ENCODE measurements around the gene NPC2.

Gene NPC2

DNA sequence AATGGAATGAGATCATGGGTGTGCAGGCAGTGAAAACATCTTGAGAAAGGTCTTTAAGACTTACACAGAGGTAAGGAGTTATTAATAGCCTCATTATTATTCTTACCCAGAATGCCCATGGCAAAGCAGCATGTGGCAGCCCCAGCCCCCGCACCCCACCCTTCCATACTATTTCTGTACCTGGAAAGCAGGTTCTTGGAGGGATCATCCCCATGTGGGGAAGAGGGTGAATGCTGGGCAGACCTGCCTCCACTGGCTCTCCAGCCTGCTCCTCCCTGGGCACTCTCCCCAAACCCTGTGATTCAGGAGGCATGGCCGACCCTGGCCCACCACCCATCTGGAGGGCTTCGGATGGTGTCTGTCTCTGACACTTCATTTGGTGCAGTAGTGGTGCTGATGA is 28.3 kb downstream of the NPC2 start:
- TF ChIP-seq, protein P1, sequence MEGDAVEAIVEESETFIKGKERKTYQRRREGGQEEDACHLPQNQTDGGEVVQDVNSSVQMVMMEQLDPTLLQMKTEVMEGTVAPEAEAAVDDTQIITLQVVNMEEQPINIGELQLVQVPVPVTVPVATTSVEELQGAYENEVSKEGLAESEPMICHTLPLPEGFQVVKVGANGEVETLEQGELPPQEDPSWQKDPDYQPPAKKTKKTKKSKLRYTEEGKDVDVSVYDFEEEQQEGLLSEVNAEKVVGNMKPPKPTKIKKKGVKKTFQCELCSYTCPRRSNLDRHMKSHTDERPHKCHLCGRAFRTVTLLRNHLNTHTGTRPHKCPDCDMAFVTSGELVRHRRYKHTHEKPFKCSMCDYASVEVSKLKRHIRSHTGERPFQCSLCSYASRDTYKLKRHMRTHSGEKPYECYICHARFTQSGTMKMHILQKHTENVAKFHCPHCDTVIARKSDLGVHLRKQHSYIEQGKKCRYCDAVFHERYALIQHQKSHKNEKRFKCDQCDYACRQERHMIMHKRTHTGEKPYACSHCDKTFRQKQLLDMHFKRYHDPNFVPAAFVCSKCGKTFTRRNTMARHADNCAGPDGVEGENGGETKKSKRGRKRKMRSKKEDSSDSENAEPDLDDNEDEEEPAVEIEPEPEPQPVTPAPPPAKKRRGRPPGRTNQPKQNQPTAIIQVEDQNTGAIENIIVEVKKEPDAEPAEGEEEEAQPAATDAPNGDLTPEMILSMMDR (IDR thresholded peaks at IDR 0.05) = no peak
- Histone ChIP-seq H3K27me3 (peaks cover 10% of the 10 kb centered on the region), H3K4me1 (ENCODE audit: control insufficient read depth in 1 of 2, insufficient read depth in 1 of 2, low read depth in 1 of 2, low read length in 1 of 2) (no peaks in the 10 kb centered on the region), H3K27ac (no peak overlapping the region), H3K4me3 (ENCODE audit: low read depth in 1 of 2, low read length in 1 of 2) (no peak overlapping the region), H3K36me3 (no peaks in the 10 kb centered on the region), H3K9me3 (no peaks in the 10 kb centered on the region)

DNA sequence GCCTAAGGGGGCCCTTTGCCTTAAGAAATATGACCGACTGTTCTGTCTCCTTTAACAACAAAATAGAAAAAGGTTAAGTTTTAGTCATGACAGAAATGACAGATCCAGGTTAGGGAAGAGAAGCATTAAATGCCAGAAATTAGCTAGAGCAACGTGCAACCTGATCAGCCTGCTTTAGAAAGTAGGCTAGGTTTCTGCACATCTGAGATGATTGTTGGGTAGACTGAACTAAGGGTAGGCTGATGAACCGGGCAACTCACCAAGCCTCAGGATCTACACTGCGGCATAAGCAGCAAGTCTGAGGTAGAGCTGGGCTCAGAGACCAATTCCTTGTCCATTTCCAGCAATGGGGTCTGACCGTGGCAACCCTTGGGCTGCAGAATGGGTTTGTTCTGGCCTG is 29.4 kb downstream of the NPC2 start:
- H3K27me3 ChIP-seq = peaks cover 10% of the 10 kb centered on the region
- no peaks in the 10 kb centered on the region for H3K36me3 ChIP-seq
- TF ChIP-seq, protein P1 (IDR thresholded peaks at IDR 0.05) = no peak
- no peak overlapping the region for H3K4me3 ChIP-seq (ENCODE audit: low read depth in 1 of 2, low read length in 1 of 2)
- no peaks in the 10 kb centered on the region for H3K4me1 ChIP-seq (ENCODE audit: control insufficient read depth in 1 of 2, insufficient read depth in 1 of 2, low read depth in 1 of 2, low read length in 1 of 2)
- no peaks in the 10 kb centered on the region for H3K9me3 ChIP-seq
- H3K27ac ChIP-seq = no peak overlapping the region

DNA sequence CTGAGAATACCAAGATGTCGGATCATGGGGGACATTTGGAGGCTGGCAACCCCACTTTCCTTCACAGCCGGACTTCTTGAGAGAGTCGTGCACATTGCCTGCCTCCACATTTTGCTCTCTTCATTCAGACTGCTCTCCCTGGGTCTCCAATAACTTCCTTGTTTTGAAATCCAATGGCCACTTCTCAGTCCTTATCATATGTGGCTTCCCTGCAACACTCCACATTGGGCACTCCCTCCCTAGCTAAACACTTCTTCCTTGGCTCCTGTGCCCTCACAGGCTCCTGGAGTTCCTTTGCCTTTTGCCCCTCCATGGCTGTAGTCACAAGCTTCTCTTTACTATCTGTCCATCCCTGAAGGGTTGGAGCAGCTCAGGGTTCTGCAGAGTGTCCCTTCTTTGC is 30.1 kb downstream of the NPC2 start:
- no peak overlapping the region for H3K27ac ChIP-seq

GRCh38 chr14:74459976-74460375 is 33.1 kb downstream of the NPC2 start:
- H3K4me1 ChIP-seq (ENCODE audit: control insufficient read depth in 1 of 2, insufficient read depth in 1 of 2, low read depth in 1 of 2, low read length in 1 of 2) = no peaks in the 10 kb centered on the region
- H3K27me3 ChIP-seq = peaks cover 10% of the 10 kb centered on the region
- no peak overlapping the region for H3K4me3 ChIP-seq (ENCODE audit: low read depth in 1 of 2, low read length in 1 of 2)
- no peaks in the 10 kb centered on the region for H3K9me3 ChIP-seq
- H3K36me3 ChIP-seq = no peaks in the 10 kb centered on the region
- TF ChIP-seq, protein P1 (IDR thresholded peaks at IDR 0.05) = no peak
- H3K27ac ChIP-seq = no peak overlapping the region

More for the DNA sequence above, 30.1 kb downstream of the NPC2 start:
- Histone ChIP-seq H3K4me1 (ENCODE audit: control insufficient read depth in 1 of 2, insufficient read depth in 1 of 2, low read depth in 1 of 2, low read length in 1 of 2) (no peaks in the 10 kb centered on the region), H3K27me3 (peaks cover 10% of the 10 kb centered on the region), H3K36me3 (no peaks in the 10 kb centered on the region), H3K4me3 (ENCODE audit: low read depth in 1 of 2, low read length in 1 of 2) (no peak overlapping the region), H3K9me3 (no peaks in the 10 kb centered on the region)
- TF ChIP-seq, protein P1 (IDR thresholded peaks at IDR 0.05) = no peak

DNA sequence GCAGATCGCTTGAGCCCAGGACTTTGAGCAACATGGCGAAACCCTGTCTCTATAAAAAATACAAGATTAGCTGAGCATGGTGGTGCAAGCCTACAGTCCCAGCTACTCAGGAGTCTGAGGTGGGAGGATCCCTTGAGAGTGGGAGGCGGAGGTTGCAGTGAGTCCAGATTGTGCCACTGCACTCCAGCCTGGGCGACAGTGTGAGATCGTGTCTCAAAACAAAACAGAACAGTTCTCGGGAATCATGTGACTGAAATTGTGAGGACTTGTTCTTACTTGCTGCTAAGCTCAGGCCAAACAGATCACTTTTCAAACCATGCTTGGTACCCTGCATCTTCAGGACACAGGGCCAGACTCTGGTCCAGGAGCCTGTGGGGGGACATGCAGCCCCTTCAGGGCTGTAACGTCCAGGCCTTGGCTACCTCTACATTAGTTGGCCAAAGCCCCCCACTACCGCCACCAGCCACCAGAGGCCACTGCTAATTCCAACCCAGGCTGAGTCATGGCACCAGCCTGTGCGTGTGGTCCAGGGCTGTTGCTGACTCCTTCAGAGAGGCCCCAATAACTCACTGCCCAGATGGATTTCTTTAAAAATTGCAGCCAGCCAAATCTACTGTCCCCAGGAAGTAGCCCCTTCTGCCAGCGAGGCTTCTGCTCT is 33.7 kb downstream of the NPC2 start:
- TF ChIP-seq, protein P1 (IDR thresholded peaks at IDR 0.05) = no peak
- no peak overlapping the region for H3K4me3 ChIP-seq (ENCODE audit: low read depth in 1 of 2, low read length in 1 of 2)
- no peaks in the 10 kb centered on the region for H3K36me3 ChIP-seq
- no peak overlapping the region for H3K27ac ChIP-seq
- no peaks in the 10 kb centered on the region for H3K4me1 ChIP-seq (ENCODE audit: control insufficient read depth in 1 of 2, insufficient read depth in 1 of 2, low read depth in 1 of 2, low read length in 1 of 2)
- peaks cover 10% of the 10 kb centered on the region for H3K27me3 ChIP-seq
- no peaks in the 10 kb centered on the region for H3K9me3 ChIP-seq
